SK-N-MC (cell line): ENCODE measurements around the gene ERF.

Experiments
- EZH2 ChIP-seq: fragments of 200-600 bp; sonication (generic); IDR thresholded peaks from one replicate; pipeline ENCODE4 v1.6.1; 2017; ENCODE audit warnings: antibody characterized with exemption
- POLR2AphosphoS5 ChIP-seq: IDR thresholded peaks from 2 replicates; pipeline ENCODE4 v1.6.1; 2012; ENCODE audit warnings: mild to moderate bottlenecking, low read depth, low read length, borderline replicate concordance

- TF ChIP-seq EZH2 (no peak), POLR2AphosphoS5 (no peak)
Observed at GRCh38 chr19:42212886-42213285, 42.0 kb downstream of the ERF start.
